GM12872 (cell line): ENCODE data around the gene ARID3A.

Source experiments
- TF ChIP-seq, protein P1 (sequence below): IDR thresholded peaks from 3 replicates; pipeline ENCODE4 v1.5.1; 2011; ENCODE audit warnings: low read depth, mild to moderate bottlenecking, low read length, moderate library complexity; ENCODE audit not compliant: insufficient read depth

Gene ARID3A

DNA sequence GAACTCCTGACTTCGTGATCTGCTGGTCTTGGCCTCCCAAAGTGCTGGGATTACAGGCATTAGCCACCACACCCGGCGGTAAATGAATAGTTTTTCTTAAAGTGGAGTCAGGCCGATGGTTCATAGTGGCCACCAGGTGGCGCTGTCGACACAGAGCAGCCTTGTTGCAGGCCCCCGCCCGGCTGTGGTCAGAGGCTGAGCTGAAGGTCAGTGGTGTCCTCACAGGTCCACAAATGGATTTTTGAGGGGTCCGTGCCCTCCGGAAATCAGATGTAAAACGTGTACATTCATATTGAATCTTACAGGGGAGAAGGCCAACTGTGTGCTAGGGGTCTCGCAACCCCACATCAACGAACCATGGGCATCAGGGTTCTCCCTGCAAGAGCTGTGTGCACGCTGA is 44.9 kb downstream of the ARID3A start:
- TF ChIP-seq, protein P1, sequence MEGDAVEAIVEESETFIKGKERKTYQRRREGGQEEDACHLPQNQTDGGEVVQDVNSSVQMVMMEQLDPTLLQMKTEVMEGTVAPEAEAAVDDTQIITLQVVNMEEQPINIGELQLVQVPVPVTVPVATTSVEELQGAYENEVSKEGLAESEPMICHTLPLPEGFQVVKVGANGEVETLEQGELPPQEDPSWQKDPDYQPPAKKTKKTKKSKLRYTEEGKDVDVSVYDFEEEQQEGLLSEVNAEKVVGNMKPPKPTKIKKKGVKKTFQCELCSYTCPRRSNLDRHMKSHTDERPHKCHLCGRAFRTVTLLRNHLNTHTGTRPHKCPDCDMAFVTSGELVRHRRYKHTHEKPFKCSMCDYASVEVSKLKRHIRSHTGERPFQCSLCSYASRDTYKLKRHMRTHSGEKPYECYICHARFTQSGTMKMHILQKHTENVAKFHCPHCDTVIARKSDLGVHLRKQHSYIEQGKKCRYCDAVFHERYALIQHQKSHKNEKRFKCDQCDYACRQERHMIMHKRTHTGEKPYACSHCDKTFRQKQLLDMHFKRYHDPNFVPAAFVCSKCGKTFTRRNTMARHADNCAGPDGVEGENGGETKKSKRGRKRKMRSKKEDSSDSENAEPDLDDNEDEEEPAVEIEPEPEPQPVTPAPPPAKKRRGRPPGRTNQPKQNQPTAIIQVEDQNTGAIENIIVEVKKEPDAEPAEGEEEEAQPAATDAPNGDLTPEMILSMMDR: peak; percentile 62

- TF ChIP-seq, protein P1: no peak
Measured at GRCh38 chr19:971795-972194, 46.0 kb downstream of the ARID3A start.

GRCh38 chr19:972281-972680 is 46.4 kb downstream of the ARID3A start:
- TF ChIP-seq, protein P1: no peak

DNA sequence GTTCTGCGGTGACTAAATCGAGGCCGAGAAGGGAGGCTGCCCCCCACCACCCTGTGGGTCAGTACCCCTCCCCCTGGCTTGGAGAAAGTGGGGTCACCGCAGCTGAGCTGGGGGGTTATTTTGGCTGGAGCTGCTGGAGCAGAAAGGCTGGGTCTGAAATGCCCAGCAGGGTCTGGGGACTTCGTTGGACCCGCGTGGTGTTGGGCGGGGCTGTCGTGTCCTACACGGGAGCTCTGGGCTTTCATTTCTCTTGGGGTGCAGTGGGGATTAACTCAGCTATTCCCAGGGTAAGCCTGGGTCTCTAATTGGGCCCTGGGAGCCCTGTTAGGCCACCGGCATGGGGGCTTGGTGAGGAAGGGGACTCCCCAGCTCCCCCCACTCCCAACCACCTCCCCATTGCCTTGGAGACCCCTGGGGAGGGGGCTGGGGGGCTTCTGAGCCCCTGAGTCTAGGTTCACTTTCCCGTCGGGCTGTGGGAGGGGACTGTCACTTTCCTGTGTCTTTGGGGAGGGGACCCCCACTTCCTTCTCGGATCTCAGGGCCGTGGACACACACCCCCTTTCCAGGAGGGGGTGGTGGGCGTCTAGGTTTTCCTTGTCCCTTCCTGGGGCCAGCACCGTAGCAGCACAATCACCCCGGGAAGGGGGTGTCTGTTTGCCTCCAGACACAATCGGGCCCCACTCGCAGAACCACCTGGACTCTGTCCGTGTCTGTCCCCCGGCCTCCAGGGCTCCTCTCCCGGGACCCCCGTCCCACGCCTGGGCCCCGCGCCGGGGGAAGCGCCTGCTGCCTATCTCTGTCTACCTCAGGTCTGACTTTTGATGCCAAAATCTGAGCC is 48.1 kb downstream of the ARID3A start:
- TF ChIP-seq, protein P1: no peak

GRCh38 chr19:974564-975257 is 48.9 kb downstream of the ARID3A start:
- TF ChIP-seq, protein P1: no peak

DNA sequence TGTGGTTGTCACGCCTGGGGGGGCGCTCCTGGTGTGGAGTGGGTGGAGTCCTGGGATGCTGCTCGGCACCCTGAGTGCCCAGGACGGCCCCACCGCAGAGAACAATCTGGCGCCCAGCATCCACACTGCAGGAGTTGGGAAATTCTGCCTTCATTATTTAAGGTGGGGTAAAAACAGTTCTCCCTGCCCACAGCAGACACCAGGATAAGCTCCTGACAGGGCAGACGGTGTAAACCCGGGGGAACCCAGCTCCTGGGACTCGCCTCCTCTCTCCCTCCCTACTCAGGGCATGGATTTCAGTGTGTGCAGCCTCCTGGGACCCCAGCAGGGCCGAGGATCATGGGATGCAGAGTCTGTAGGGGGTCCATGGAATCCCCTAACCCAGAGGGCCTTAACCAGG is 50.6 kb downstream of the ARID3A start:
- TF ChIP-seq, protein P1: no peak

- TF ChIP-seq, protein P1: no peak
Measured at GRCh38 chr19:977058-977464, 51.2 kb downstream of the ARID3A start.
